ENCODE data around the gene GGT1.
A peak's percentile ranks its signal among the peaks of the same experiment; 100 is the strongest.
"Not testable (repeated sequence)": the region's sequence is repeated elsewhere in the genome, so short reads cannot be mapped to it uniquely, and the experiment has no call there.

GGT1 gene

GRCh38 chr22:24584166-24584790 is 18.7 kb upstream of the GGT1 start:
- no peak for DNase-seq (ENCODE audit: low spot score)

GRCh38 chr22:24584871-24585411 is 18.1 kb upstream of the GGT1 start:
- no peak for DNase-seq (ENCODE audit: low spot score)

GRCh38 chr22:24585461-24585860 is 17.5 kb upstream of the GGT1 start:
- no peak for DNase-seq (ENCODE audit: low spot score)

GRCh38 chr22:24585927-24586546 is 17.0 kb upstream of the GGT1 start:
- no peak for DNase-seq (ENCODE audit: low spot score)

DNA sequence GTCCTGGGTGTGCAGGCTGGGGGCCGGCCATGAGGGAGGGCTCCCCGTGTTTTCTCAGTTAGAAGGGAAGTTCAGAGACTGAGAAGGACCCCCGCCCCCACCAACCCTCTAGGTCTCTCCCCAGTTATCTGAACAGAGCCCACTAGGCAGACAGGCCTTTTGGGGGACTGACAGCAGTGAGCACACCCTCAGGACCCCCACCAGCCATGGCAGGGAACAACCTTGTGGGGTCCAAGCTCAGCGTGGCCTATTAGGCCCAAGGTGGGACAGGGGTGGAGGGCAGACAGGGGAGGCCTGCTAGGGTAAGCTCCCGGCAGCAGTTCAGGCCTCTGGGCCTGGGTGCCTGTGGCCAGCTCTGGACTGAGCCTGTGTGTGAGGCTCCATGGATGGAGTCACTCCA is 15.7 kb upstream of the GGT1 start:
- DNase-seq (ENCODE audit: low spot score), result no peak

DNA sequence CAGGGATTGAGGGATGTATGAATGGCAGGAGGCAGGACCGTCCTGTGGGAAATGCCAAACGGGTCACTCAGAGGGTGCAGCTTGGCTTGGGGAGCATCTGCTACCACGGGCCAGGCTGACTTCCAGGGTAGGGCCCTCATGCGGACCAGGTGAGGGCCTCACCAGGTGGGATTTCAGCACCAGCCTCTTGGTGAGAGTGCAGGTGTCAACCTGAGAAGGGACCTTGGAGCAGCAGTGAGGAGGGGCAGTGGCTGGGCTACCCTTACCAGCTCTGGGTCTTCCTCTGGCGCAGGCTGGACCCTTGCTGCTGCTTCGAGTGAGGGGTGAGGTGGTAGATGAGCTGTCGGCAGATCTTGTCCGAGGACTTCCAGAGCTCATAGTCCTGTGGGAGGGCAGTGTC is 15.0 kb upstream of the GGT1 start:
- no peak for DNase-seq (ENCODE audit: low spot score)

DNA sequence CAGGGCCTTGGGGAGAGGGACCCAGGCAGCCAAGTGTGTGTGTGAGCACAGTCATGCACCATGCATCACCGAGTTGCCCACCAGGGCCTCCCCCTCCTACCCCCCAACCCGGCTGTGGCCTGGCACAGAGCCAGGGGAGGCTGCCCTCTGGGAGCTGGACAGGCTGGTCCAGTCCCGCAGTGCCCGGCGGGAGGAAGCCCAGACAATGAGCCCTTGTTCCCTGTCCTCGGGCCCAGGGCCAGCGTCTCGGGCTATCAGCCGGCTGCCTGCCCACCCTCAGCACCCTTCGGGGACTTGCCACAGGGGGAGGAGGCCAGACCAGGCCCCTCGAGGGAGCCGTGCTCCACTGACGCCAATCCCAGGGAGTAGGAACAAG is 14.6 kb upstream of the GGT1 start:
- no peak for DNase-seq (ENCODE audit: low spot score)

GRCh38 chr22:24588757-24589481 is 14.1 kb upstream of the GGT1 start:
- no peak for DNase-seq (ENCODE audit: low spot score)

- no peak for DNase-seq (ENCODE audit: low spot score)
These were observed 13.4 kb upstream of the GGT1 start for GRCh38 chr22:24589518-24590030.

GRCh38 chr22:24590596-24591173 is 12.3 kb upstream of the GGT1 start:
- DNase-seq (ENCODE audit: low spot score), result no peak

DNA sequence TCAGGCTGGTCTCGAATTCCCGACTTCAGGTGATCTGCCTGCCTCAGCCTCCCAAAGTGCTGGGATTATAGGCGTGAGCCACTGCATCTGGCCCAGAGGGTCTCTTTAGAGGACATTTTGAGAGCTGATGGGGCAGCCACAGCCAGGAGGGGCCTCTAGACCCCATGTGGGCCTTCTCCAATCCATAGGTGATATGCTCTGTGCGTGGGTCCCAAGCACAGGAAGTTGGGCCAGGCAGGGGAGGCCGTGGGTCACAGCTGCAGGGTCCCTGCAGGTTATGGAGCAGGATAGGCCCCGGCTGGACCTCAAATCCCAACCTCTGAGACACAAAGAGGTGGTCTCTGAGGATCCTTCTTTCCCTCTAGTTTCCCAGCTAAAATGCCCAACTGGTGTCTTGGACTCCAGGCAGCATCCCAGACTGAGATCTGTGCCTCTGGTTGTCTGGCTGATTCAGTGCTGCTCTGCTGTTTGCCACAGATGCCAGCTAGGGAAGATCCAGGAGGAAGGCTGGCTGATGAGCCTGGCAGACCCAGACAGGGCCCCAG is 11.6 kb upstream of the GGT1 start:
- no peak for DNase-seq (ENCODE audit: low spot score)

DNA sequence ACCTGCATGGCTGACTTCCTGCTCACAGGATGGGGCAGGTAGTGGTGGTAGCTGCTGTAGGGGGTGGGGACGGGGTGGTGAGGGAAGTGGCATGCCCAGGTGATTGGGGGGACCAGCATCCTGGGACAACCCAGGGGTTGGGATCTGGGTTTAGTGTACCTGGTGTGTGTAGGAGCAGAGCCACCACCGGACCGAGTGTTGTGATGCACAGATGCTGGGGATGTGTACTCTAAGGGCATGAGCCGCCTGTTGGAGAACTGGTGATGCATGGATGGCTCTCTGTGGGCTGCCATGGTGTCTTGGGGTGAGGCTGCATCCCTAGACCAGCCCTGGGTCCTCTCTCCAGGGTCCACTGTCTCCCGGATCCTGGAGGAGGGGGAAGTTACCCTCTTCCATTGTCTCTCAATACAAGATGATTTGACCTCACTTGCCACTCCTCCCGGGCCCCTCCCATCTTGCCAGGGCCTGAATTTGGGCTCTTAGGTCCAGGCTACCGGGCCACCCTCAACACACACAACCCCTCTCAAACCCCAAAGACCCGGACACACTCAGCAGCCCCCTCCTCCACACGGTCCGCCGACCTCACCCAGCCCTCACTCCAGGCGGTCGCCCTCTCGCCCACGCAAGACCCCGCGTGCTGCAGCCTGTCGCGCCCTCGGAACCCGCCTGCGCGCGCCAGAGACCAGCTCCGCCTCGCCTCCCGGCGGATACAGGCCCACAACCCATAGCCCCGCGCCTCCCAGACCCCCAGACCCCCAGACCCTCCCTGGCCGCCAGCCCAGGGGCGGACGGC is 10.7 kb upstream of the GGT1 start:
- DNase-seq (ENCODE audit: low spot score), result peak; percentile 50

DNA sequence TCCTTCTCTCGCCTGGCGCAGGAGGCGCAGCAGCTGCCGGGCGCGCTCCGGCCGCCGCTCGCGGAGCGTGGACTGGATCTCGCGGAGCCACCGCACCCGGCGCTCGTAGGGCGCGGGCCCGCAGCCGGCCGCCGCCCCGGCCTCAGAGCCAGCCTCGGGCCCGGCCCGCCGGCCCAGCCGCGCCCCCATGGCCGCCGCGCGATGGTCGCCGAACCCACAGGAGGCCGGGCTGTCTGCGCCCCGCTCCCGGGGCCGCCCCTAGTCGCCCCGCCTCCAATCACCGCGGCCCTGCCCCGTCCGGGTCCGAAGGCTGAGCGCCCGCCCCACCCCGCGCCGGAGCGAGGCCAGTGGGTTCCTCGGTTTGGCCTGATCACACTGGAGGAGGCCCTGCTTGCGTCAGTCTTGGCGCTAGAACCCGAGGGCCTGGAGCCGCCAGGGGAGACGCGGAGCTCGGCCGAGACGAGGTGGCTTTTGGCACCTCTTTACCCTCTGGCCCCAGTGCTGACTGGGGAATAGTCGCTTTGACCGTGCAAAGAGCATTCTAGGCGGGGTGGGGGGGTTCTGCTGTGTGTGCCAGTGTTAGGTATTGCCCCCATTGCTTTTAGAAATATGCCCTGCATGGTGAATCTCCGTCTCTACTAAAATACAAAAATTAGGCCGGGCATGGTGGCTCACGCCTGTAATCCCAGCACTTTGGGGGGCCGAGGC is 10.0 kb upstream of the GGT1 start, which contains the start of gene LRRC75B:
LRRC75B (minus strand) TSS at position 223 of the 708 bp plus-strand sequence; CDS start at position 189, 34 bp downstream.
- DNase-seq (ENCODE audit: low spot score), result peak; percentile 98

DNA sequence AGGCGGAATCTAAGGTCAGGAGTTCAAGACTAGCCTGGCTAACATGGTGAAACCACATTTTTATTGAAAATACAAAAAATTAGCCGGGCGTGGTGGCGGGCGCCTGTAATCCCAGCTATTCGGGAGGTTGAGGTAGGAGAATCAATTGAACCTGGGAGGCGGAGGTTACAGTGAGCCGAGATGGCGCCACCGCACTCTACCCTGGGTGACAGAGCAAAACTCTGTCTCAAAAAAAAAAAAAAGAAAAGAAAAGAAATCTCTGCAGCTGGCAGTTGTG is 9.5 kb upstream of the GGT1 start:
- not testable (repeated sequence) for DNase-seq (ENCODE audit: low spot score)

GRCh38 chr22:24593836-24594568 is 9.0 kb upstream of the GGT1 start:
- DNase-seq (ENCODE audit: low spot score), result no peak

DNA sequence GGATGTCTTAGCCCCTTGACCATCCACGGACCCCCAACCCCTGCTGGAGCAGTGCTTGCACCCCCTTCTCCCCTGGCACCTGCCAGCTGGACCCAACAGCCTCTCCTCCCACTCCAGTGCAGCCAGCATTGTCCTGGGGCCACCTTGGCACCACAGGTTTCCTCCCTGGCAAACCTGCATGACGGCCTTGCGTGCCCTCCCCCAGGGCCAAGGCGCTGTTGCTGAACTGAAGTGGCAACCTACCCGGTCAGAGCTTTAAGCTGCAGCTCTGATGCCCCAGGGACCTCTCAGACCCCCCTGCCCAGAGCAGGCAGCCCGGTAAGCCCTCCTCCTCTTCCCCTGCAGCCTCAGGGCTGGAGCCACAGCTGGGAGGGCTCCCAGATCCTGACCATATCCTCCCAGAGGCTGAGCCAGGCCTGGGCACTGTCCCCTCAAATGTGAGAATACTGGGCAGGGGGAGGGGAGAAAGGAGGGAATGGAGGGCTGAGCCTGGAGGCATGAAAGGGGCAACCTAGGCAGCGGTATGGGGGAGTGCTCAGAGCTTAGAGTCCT is 8.3 kb upstream of the GGT1 start:
- no peak for DNase-seq (ENCODE audit: low spot score)

- no peak for DNase-seq (ENCODE audit: low spot score)
These were observed 7.8 kb upstream of the GGT1 start for GRCh38 chr22:24595228-24595627.

- no peak for DNase-seq (ENCODE audit: low spot score)
These were observed 7.1 kb upstream of the GGT1 start for GRCh38 chr22:24595863-24596262.

GRCh38 chr22:24597076-24597475 is 5.9 kb upstream of the GGT1 start:
- not testable (repeated sequence) for DNase-seq (ENCODE audit: low spot score)

GRCh38 chr22:24599514-24599913 is 3.5 kb upstream of the GGT1 start:
- no peak for DNase-seq (ENCODE audit: low spot score)
